ACHN (cell line): Measurements from ENCODE around the gene MEI4.
"Not testable (repeated sequence)": the region's sequence is repeated elsewhere in the genome, so short reads cannot be mapped to it uniquely, and the experiment has no call there.

Source experiments
- DNase-seq: peaks from one replicate; pipeline ENCODE4 v3.0.0-alpha.2; 2015
- in situ Hi-C: cut with HindIII; loops from 2 replicates; pipeline ENCODE4 v1.10.0; 2017; ENCODE audit warnings: low sequenced_read_pairs, low pct_ligation_motif_present, low pct_unique_long_range_greater_than_20kb

Gene MEI4

DNA sequence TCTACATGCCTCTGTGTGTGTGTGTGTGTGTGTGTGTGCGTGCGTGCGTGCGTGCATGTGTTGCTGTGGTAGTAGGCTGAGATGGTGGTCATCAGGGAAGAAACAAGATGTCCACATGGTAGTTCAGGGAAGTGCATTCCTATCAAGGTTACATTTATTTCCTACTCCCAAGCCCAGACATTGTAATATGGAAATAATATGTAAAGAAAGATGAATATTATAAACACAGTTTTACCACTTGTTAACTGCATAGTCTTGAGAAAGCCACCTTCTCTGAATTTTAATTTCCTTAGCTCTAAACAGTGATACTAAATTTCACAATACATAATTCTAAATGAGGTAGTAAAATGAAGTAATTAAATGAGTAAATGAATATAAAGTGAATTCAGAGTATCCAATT, 14.0 kb downstream of the MEI4 start:
- in situ Hi-C loops, result no loop called here
- no peak for DNase-seq

DNA sequence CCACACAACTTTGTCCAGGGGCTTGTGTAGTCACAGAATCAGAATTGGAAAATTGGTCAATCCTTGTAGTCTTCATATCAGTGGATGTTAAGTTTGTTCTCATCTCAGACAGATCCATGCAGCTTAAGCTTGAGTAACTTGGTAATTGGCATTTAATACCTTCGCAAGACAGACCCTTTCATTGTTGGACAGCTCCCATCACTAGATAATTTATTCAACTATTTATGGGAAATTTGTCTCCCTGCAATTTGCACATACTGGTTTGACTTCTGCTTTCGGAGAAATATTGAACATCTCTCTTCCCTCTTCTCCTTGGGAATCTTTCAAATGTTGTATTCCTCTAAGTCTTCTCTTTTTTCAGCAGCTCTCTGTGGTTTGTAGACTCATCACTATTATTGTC, 17.1 kb downstream of the MEI4 start:
- in situ Hi-C loops, result no loop called here
- DNase-seq, result no peak

DNA sequence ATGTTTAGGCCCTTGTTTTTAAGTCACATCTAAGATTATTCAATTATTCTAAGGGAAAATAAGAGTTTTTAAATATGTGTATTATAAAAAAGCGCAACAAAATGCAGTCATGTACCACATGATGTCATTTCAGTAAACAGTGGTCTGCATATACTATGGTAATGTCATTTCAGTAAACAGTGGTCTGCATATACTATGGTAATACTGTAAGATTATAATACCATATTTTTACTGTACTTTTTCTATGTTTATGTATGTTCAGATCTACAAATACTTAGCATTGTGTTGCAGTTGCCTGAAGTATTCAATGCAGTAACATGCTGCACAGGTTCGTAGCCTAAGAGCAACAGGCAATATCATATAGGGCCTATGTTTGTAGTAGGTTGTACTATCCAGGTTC, 21.4 kb downstream of the MEI4 start:
- in situ Hi-C loops, result no loop called here
- no peak for DNase-seq

DNA sequence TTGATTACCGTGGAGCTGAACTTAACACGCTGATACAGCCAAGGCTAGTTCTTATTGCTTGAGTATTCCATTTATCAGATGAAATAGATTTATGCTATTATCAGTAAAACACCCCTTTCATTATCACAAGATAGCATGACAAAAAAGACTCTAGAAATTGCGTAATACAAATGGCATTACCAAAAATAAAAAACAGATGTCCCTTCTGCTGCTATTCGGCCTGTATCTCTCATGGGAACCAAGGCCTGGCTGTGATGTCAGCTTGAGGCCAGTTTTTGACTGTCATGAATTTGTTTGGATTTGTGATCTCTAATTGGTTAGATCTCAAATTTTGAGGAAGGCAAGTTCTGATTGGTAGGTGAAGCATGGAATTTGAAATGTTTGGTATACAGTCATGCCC, 25.2 kb downstream of the MEI4 start:
- in situ Hi-C loops, result no loop called here
- DNase-seq, result no peak

DNA sequence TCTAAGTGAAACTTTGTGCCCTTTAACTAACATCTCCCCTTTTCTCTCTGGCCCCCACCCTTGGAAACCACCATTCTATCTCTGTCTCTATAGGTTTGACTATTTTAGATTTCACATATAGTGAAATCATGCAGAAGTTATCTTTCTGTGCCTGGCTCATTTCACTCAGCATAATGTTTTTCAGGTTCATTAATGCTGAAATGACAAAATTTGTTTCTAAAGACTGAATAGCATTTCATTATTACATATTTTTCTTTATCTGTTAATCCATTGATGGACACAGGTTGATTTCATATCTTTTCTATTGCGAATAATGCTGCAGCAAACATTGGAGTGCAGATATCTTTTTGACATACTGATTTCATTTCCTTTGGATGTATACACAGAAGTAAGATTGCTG, 30.7 kb downstream of the MEI4 start:
- DNase-seq, result no peak
- in situ Hi-C loops, result no loop called here

DNA sequence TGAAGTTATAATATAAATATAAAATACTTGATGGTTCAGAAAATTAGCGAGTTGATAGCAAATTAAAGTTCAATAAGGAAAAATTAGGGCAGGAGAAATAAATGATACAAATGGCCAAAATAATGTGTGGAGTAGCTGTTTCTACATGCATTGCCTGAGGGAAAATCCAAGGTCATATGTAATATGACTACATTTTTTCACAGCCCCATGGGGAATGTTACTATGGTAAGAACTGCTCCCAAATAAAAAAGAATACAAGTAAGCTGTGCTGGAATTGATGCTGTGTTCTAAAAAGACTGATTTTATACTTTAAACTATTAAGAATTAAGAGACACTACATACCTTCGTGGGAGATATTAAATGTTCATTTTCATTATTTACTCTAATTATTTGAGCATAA, 34.1 kb downstream of the MEI4 start:
- in situ Hi-C loops, result no loop called here

DNA sequence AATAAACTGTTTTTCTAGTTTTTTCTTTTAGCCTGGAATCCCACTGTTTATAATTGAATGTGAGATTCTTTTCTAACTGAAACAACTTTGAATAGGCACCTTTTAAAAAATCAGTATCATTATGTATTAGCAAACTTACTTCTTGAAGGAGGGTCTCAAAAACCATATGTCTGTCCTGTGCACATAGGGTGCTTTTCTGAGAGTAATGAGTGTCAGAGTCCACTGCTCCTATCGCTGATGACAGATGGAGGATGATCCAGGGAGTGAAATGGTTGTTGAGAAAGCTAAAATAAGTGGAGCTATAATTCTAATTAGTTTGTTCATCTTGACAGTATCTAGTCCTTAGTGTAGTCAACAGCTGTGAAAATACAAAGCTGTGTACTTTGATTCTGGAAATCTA, 35.8 kb downstream of the MEI4 start:
- no peak for DNase-seq
- in situ Hi-C loops, result no loop called here

More for the DNA sequence above, 34.1 kb downstream of the MEI4 start:
- no peak for DNase-seq

DNA sequence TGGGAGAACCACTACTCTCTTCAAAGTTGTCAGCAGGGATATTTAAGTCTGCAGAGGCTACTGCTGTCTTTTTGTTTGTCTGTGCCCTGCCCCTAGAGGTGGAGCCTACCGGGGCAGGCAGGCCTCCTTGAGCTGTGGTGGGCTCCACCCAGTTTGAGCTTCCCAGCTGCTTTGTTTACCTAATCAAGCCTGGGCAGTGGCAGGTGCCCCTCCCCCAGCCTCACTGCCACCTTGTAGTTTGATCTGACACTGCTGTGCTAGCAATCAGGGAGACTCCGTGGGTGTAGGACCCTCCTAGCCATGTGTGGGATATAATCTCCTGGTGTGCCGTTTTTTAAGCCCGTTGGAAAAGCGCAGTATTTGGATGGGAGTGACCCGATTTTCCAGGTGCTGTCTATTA, 47.3 kb downstream of the MEI4 start:
- in situ Hi-C loops, DNase-seq: not testable (repeated sequence)

DNA sequence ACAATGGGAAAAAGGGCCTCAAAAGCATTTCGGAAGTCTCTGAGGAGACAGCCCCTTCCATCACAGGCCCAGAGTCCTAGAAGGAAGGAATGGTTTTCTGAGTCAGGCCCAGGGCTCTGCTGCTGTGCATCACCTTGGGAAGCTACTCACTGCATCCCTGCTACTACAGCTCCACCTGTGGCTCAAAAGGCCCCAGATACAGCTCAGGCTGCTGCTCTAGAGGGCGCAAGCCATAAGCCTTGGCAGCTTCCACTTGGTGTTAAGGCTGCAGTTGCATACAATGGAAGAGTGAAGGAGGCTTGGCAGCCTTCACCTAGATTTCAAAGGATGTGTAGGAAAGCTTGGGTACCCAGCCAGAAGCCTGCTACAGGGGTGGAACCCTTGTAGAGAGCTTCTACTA, 54.8 kb downstream of the MEI4 start:
- in situ Hi-C loops, result no loop called here
- DNase-seq, result no peak

DNA sequence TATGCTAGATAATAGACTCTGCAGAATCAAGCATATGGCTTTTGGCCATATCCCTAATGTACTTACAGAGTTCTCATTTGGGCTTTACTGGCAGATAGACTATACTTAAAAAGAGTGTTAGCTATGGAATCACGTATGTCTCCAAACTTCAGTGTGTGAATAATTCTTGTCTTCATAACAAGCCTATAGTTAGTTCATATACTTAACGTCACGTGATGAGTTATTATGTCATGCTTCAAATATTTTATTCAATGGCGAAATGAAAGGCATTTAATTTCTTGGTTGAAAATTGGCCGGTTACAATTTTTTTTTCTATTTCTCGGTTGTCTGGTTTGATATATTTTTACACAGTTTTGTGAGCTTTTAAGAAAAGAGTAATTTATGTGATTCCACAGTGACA, 62.7 kb downstream of the MEI4 start:
- in situ Hi-C loops, result no loop called here

DNA sequence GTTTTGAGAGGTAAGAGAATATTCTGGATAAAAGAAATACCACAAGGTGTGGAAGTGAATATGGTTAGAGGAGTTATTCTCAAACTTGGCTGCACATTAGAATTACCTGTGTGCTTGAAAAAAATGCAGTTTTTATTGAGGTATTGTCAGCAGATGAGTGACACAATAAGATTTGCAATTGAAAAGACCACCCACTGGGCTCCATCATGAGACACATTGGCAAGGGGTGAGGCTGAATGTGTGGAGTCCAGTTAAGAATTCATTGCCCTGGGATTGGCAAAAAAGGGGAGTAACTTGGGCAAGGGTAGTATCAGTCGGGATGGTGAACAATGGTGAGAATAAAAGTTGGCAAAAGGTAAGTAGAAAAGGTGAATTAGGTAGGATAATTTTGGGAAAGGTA, 63.5 kb downstream of the MEI4 start:
- no peak for DNase-seq
- in situ Hi-C loops, result no loop called here

More for the DNA sequence above, 62.7 kb downstream of the MEI4 start:
- DNase-seq, result no peak

DNA sequence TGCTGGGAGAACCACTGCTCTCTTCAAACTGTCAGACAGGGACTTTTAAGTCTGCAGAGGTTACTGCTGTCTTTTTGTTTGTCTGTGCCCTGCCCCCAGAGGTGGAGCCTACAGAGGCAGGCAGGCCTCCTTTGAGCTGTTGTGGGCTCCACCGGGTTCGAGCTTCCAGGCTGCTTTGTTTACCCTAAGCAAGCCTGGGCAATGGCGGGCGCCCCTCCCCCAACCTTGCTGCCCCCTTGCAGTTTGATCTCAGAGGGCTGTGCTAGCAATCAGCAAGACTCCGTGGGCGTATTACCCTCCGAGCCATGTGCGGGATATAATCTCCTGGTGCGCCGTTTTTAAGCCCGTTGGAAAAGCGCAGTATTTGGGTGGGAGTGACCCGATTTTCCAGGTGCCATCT, 83.2 kb downstream of the MEI4 start:
- DNase-seq, in situ Hi-C loops: not testable (repeated sequence)

DNA sequence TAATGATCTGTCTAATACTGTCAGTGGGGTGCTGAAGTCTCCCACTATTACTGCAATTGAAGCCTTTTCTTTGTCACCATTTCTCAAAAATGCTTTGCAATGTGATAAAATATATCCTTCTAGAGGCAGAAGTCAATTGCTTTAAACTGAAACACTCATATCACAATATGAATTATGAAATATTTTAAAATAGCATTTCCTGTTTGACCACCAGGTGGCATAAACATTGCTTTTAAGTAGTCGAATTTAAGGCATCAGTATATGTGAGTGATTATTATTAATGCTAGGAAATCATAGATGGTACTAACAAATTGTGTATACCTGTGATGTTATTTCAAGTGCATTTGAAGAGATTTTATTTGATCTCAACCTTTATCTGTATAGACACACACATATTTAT, 87.5 kb downstream of the MEI4 start:
- in situ Hi-C loops, result no loop called here
- peak; percentile 5 for DNase-seq

DNA sequence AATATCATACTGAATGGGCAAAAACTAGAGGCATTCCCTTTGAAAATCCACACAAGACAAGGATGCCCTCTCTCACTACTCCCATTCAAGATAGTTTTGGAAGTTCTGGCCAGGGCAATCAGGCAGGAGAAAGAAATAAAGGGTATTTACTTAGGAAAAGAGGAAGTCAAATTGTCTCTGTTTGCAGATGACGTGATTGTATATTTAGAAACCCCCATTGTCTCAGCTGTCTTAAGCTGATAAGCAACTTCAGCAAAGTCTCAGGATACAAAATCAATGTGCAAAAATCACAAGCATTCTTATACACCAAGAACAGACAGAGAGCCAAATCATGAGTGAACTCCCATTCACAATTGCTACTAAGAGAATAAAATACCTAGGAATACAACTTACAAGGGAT, 99.3 kb downstream of the MEI4 start:
- in situ Hi-C loops, DNase-seq: not testable (repeated sequence)

DNA sequence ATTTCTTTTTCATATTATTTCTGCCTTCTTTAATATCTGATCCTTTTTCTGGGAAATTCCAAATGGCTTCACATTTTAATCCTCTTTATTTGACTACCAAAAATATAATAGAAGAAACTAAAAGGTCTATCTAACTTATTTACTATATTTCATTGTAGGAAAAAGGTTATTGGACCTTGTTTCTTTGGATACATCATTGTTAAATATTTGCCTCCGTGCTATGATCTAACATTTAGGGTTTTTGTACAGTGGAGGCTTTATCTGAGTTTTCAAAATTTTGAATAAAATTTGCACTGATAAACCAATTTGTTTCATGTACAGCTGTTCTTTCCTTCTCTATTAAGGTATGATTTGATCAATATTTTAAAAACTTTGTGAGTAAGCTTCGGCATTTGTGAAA, 109.5 kb downstream of the MEI4 start:
- in situ Hi-C loops, result no loop called here
- DNase-seq, result no peak

DNA sequence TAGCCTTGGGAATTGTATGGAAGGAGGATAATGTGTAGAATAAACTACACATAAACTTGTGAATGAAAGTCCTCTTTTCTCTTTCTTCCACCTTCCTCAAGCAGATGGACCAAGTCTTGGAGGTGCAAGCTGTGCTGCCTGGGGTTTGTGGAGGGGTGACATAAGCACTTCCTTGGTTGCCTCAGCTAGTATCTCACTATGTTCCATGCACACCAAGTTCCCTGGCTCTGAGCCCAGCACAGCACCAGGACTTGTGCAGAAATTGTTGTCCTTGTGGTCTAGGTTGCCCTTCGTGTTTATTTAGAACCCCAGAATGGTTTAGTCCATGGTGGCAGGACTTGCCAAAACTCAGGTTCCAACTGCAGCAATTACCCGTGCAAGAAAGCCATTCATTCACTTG, 110.3 kb downstream of the MEI4 start:
- no peak for DNase-seq
- in situ Hi-C loops, result no loop called here

DNA sequence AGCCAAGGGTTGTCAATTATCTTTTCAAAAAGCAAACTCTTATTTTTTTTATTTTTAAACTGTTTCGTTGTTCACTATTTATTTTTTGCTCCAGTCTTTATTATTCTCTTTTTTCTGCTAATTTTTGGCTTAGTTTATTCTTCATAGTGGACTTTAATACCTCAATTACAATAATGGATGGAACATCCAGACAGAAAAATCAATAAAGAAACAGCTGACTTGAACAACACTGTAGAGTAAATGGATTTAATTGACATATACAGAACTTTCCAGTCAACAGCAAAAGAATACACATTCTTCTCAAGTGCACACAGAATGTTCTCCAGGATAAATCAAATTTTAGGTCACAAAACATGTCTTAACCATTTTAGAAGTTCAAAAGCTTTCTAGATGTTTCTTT, 111.5 kb downstream of the MEI4 start:
- in situ Hi-C loops, result no loop called here
- no peak for DNase-seq

DNA sequence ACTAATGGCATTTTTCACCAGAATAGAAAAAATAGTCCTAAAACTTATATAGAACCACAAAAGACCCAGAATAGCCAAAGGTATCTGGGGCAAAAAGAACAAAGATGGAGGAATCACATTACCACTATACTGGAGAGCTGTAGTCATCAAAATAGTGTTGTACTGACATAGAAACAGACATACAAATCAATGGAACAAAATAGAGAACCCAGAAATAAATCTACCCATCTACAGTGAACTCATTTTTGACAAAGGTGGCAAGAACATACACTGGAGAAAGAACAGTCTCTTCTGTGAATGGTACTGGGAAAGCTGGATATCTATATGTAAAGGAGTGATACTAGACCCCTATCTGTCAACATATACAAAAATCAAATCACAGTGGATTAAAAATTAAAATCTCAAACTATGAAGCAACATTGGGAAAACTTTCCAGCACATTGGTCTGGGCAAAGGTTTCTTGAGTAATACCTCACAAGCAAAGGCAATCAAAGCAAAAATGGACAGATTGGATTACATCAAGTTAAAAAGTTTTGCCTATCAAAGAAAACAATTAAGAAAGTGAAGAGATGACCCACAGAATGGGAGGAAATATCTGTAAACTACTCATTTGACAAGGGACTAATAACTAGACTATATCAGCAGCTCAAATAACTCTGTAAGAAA, 120.5 kb downstream of the MEI4 start:
- in situ Hi-C loops, result no loop called here

DNA sequence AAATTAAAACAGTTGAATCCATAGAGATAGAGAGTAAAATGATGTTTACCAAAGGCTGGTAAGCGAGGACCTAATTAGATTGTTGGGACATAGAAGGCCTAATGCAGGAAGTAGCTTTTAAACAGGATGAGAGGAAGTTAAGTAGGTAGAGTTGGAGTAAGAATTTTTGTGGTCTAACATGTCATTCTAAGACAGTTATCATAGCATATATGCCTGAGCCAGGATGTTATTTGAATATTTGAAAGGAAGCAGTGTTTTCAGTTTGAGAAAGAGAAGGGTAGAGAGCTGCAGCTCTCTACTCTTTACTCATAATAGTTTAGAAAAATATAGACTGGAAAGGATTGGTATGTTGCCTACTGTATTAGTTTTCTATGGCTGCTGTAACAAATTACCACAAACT, 121.6 kb downstream of the MEI4 start:
- in situ Hi-C loops, result no loop called here
- DNase-seq, result no peak

More for the DNA sequence above, 120.5 kb downstream of the MEI4 start:
- no peak for DNase-seq

DNA sequence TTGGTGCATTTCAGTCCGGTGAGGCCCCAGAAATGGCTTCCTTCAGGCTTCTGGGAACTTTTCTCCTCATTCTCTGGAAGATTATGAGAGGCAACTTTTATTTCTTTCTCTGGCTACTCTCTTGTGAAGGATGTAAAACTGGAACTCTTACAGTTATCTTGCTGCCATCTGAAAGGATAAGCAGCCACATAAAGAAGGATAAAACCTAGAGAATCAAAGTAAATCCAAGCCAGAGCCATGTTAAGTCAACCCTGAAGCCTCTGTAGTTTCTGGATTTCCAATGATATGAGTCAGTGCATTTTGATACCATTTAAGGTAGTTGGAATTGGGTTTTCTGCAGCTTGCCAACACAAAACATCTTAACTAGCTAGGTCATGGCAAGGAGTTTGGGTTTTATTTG, 123.6 kb downstream of the MEI4 start:
- DNase-seq, result no peak
- in situ Hi-C loops, result no loop called here

DNA sequence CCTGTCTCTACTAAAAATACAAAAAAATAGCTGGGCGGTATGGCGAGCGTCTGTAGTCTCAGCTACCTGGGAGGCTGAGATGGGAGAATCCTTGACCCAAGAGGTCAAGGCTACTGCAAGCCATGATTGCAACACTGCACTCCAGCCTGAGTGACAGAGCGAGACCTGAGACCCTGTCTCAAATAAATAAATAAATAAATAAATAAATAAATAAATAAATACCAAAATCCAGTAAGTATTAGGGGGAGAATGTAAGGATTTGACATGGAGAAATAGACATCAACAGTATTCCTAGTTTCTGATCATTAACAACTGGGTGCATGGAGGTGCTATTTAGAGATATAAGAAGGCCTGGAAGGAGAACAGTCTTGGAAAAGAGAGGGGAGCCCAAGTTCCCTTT, 125.7 kb downstream of the MEI4 start:
- DNase-seq, result no peak
- in situ Hi-C loops, result no loop called here
